SK-N-SH (cell line): ENCODE data around the gene PTPRD. TPM values are rescaled to one million over a fixed set of nuclear protein-coding genes. Genes with fewer than 3 reads are reported as not detected.

Experiments used
- CTCF ChIA-PET: fragments of 300-600, 350-600 bp; formaldehyde crosslinking; extraction: SDS; loops from one replicate; lab custom pipeline; 2021; lab: Yijun Ruan, JAX
- POLR2A ChIA-PET: fragments of 350-600 bp; sonication (Branson Sonifier 250); formaldehyde crosslinking; extraction: SDS; loops from one replicate; lab custom pipeline; 2020; ENCODE audit warnings: antibody characterized with exemption, inconsistent platforms; lab: Yijun Ruan, JAX
- DNase-seq: peaks from one replicate; pipeline ENCODE4 v3.0.0; 2012
- H2AFZ ChIP-seq: fragments of 200-600 bp; sonication (generic); 2 replicates; pipeline ENCODE4 v1.8.1; 2016; ENCODE audit warnings: antibody characterized with exemption, mild to moderate bottlenecking, low read depth
- H3F3A ChIP-seq: fragments of 200-600 bp; sonication (generic); replicated peaks from 2 replicates; pipeline ENCODE3; 2016; ENCODE audit warnings: antibody characterized with exemption, mild to moderate bottlenecking; ENCODE audit not compliant: insufficient read depth
- H3K27ac ChIP-seq, 2 experiments: fragments of 200-500 bp in 1 of 2; fragments of 200-600 bp in 1 of 2; sonication (Bioruptor generic) in 1 of 2; sonication (generic), shearing (Covaris generic) in 1 of 2; 2 replicates each; pipeline versions ENCODE4 v1.5.1 to v1.6.1; 2014 to 2016; ENCODE audit warnings: low read depth in 2 of 2, inconsistent platforms in 1 of 2, low read length in 1 of 2, mild to moderate bottlenecking in 1 of 2, mixed read lengths in 1 of 2
- H3K27me3 ChIP-seq: fragments of 200-600 bp; sonication (generic), shearing (Covaris generic); 2 replicates; pipeline ENCODE4 v1.6.1; 2016; ENCODE audit warnings: mixed run types; ENCODE audit not compliant: insufficient read depth
- H3K36me3 ChIP-seq, 2 experiments: fragments of 200-500 bp in 1 of 2; fragments of 200-600 bp in 1 of 2; sonication (Bioruptor generic) in 1 of 2; sonication (generic) in 1 of 2; replicated peaks in 1 of 2; 2 replicates each; pipeline versions ENCODE3 to v1.5.1; 2014 to 2016; ENCODE audit warnings: low read length in 1 of 2, mild to moderate bottlenecking in 1 of 2; ENCODE audit not compliant: insufficient read depth in 2 of 2, control insufficient read depth in 1 of 2
- H3K4me1 ChIP-seq, 2 experiments: fragments of 200-500 bp in 1 of 2; fragments of 200-600 bp in 1 of 2; sonication (Bioruptor generic) in 1 of 2; sonication (generic), shearing (Covaris generic) in 1 of 2; 2 replicates each; pipeline versions ENCODE4 v1.5.1 to v1.6.1; 2014 to 2016; ENCODE audit warnings: low read depth in 1 of 2, low read length in 1 of 2, mixed run types in 1 of 2; ENCODE audit not compliant: insufficient read depth in 2 of 2, control insufficient read depth in 1 of 2
- H3K4me2 ChIP-seq: fragments of 200-600 bp; sonication (generic), shearing (Covaris generic); 2 replicates; pipeline ENCODE4 v1.6.1; 2017; ENCODE audit warnings: mixed run types
- H3K4me3 ChIP-seq, 2 experiments: fragments of 200-500 bp in 1 of 2; fragments of 200-600 bp in 1 of 2; sonication (Bioruptor generic) in 1 of 2; sonication (generic), shearing (Covaris generic) in 1 of 2; 2 replicates each; pipeline versions ENCODE4 v1.5.1 to v1.8.1; 2014 to 2016; ENCODE audit warnings: low read depth in 2 of 2, inconsistent platforms in 1 of 2, low read length in 1 of 2, mild to moderate bottlenecking in 1 of 2, mixed read lengths in 1 of 2, moderate library complexity in 1 of 2
- H3K79me2 ChIP-seq: fragments of 200-600 bp; sonication (generic); 2 replicates; pipeline ENCODE4 v1.8.1; 2017; ENCODE audit warnings: mild to moderate bottlenecking; ENCODE audit not compliant: insufficient read depth
- H3K9ac ChIP-seq: fragments of 200-600 bp; sonication (generic); 2 replicates; pipeline ENCODE4 v1.6.1; 2017; ENCODE audit warnings: mixed run types
- H3K9me2 ChIP-seq: fragments of 200-600 bp; sonication (generic); 2 replicates; pipeline ENCODE4 v1.6.1; 2017; ENCODE audit warnings: mixed run types
- H3K9me3 ChIP-seq: fragments of 200-600 bp; sonication (generic); 2 replicates; pipeline ENCODE4 v1.6.1; 2017; ENCODE audit warnings: mixed run types, mild to moderate bottlenecking, moderate library complexity
- H4K20me1 ChIP-seq: fragments of 200-600 bp; sonication (generic); 2 replicates; pipeline ENCODE4 v1.6.1; 2017; ENCODE audit warnings: mild to moderate bottlenecking, mixed run types; ENCODE audit not compliant: insufficient read depth
- FOSL2 ChIP-seq: IDR thresholded peaks from 2 replicates; pipeline ENCODE4 v1.4.0; 2012; ENCODE audit warnings: low read depth, mild to moderate bottlenecking, moderate library complexity, borderline replicate concordance
- GABPA ChIP-seq: IDR thresholded peaks from 2 replicates; pipeline ENCODE4 v1.4.0; 2012; ENCODE audit warnings: low read depth, mild to moderate bottlenecking
- JUND ChIP-seq: IDR thresholded peaks from 2 replicates; pipeline ENCODE4 v1.4.0; 2012
- NFIC ChIP-seq: IDR thresholded peaks from 2 replicates; pipeline ENCODE4 v1.4.0; 2012; ENCODE audit warnings: borderline replicate concordance
- NRF1 ChIP-seq: IDR thresholded peaks from 2 replicates; pipeline ENCODE4 v1.6.1; 2012; ENCODE audit warnings: low read depth, mild to moderate bottlenecking, low read length
- POLR2AphosphoS5 ChIP-seq: IDR thresholded peaks from 2 replicates; pipeline ENCODE4 v1.6.1; 2012; ENCODE audit warnings: low read depth, low read length
- TAF1 ChIP-seq: IDR thresholded peaks from 2 replicates; pipeline ENCODE4 v1.6.1; 2012; ENCODE audit warnings: low read depth, mild to moderate bottlenecking, low read length, moderate library complexity, borderline replicate concordance
- TCF12 ChIP-seq: IDR thresholded peaks from 2 replicates; pipeline ENCODE4 v1.4.0; 2012
- WGBS: methylation state at CpG from one replicate; pipeline ENCODE4 v1.1.6; 2017; ENCODE audit warnings: low lambda C conversion rate; 5-methylcytosine and 5-hydroxymethylcytosine counted together
- polyA plus RNA-seq, 3 experiments: library from polyadenylated mRNA; depleted of rRNA; stranded (reverse); fragments of >200 nt; gene quantifications; 2 replicates each; pipeline ENCODE4 v1.2.3, GENCODE V29; 2012
- TF ChIP-seq, protein P1 (sequence below): IDR thresholded peaks from 2 replicates; pipeline ENCODE4 v1.4.0; 2012; ENCODE audit warnings: low read depth, borderline replicate concordance
- TF ChIP-seq, protein P2 (sequence below): IDR thresholded peaks from 2 replicates; pipeline ENCODE4 v1.4.0; 2012; ENCODE audit warnings: low read depth, borderline replicate concordance
- TF ChIP-seq, protein P3 (sequence below): fragments of 150-350 bp; IDR thresholded peaks from 2 replicates; pipeline ENCODE4 v1.6.1; 2017; ENCODE audit warnings: antibody characterized with exemption, low read length, low read depth, borderline replicate concordance
- TF ChIP-seq, protein P4 (sequence below): fragments of 200-600 bp; sonication (generic); IDR thresholded peaks from 2 replicates; pipeline ENCODE4 v1.6.1; 2017; ENCODE audit warnings: antibody characterized with exemption, mild to moderate bottlenecking, moderate library complexity
- TF ChIP-seq, protein P5 (sequence below): IDR thresholded peaks from 2 replicates; pipeline ENCODE4 v1.4.0; 2012; ENCODE audit warnings: low read depth
- TF ChIP-seq, protein P6 (sequence below): fragments of 150-350 bp; IDR thresholded peaks from 2 replicates; pipeline ENCODE4 v1.6.1; 2016; ENCODE audit warnings: mild to moderate bottlenecking, low read depth, low read length
- TF ChIP-seq, protein P7 (sequence below): IDR thresholded peaks from 2 replicates; pipeline ENCODE4; 2012

Gene PTPRD
- polyA plus RNA-seq, 1 of the 3 experiments (the other 2 are of a cell fraction) = 0.15 TPM

DNA sequence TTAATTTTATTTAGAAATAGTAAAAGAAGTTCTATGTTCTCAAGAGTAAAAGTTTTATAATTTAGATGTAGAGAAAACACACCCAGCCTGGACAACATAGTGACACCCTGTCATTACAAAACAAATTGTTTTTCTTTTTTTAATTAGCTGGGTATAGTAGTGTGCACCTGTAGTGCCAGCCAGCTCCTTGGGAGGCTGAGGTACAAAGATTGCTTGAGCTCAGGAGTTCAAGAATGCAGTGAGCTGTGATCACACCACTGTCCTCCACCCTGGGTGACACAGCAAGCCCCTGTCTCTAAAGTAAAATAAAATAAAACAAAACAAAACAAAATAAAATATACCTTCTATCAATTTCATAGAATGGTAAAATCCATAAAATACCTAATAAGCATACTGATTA, 1795.5 kb downstream of the PTPRD start (continued):
- TF ChIP-seq, protein P1, sequence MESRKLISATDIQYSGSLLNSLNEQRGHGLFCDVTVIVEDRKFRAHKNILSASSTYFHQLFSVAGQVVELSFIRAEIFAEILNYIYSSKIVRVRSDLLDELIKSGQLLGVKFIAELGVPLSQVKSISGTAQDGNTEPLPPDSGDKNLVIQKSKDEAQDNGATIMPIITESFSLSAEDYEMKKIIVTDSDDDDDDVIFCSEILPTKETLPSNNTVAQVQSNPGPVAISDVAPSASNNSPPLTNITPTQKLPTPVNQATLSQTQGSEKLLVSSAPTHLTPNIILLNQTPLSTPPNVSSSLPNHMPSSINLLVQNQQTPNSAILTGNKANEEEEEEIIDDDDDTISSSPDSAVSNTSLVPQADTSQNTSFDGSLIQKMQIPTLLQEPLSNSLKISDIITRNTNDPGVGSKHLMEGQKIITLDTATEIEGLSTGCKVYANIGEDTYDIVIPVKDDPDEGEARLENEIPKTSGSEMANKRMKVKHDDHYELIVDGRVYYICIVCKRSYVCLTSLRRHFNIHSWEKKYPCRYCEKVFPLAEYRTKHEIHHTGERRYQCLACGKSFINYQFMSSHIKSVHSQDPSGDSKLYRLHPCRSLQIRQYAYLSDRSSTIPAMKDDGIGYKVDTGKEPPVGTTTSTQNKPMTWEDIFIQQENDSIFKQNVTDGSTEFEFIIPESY = no peak
- TF ChIP-seq, protein P2, sequence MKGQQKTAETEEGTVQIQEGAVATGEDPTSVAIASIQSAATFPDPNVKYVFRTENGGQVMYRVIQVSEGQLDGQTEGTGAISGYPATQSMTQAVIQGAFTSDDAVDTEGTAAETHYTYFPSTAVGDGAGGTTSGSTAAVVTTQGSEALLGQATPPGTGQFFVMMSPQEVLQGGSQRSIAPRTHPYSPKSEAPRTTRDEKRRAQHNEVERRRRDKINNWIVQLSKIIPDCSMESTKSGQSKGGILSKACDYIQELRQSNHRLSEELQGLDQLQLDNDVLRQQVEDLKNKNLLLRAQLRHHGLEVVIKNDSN = no peak
- TF ChIP-seq, protein P3, sequence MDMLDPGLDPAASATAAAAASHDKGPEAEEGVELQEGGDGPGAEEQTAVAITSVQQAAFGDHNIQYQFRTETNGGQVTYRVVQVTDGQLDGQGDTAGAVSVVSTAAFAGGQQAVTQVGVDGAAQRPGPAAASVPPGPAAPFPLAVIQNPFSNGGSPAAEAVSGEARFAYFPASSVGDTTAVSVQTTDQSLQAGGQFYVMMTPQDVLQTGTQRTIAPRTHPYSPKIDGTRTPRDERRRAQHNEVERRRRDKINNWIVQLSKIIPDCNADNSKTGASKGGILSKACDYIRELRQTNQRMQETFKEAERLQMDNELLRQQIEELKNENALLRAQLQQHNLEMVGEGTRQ = no peak
- TF ChIP-seq, protein P4, sequence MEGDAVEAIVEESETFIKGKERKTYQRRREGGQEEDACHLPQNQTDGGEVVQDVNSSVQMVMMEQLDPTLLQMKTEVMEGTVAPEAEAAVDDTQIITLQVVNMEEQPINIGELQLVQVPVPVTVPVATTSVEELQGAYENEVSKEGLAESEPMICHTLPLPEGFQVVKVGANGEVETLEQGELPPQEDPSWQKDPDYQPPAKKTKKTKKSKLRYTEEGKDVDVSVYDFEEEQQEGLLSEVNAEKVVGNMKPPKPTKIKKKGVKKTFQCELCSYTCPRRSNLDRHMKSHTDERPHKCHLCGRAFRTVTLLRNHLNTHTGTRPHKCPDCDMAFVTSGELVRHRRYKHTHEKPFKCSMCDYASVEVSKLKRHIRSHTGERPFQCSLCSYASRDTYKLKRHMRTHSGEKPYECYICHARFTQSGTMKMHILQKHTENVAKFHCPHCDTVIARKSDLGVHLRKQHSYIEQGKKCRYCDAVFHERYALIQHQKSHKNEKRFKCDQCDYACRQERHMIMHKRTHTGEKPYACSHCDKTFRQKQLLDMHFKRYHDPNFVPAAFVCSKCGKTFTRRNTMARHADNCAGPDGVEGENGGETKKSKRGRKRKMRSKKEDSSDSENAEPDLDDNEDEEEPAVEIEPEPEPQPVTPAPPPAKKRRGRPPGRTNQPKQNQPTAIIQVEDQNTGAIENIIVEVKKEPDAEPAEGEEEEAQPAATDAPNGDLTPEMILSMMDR = no peak
- TF ChIP-seq, protein P5, sequence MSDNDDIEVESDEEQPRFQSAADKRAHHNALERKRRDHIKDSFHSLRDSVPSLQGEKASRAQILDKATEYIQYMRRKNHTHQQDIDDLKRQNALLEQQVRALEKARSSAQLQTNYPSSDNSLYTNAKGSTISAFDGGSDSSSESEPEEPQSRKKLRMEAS = no peak
- TF ChIP-seq POLR2AphosphoS5 (no peak), GABPA (no peak), TAF1 (no peak), FOSL2 (no peak)

DNA sequence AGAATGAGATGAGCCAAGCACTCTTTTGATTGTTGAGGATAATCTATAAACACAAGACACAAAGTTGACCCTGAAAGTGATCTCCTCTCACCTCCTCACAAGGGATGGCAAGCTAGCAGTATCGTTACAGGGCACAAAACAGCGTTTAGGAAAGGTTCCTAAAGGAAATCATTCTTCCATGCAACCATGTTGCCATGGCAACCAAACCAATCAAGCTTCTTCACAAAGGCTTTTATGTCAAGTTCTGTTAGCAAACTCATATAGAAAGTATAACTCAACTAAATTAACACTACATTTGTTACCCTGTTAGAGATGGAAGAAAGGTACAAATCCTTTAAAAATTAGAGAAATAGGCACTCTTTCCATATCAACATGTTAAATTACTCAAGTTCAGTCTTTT, 1796.4 kb downstream of the PTPRD start:
- Histone ChIP-seq H3K9me2 (no peaks in the 10 kb centered on the region), H3K9me3 (no peaks in the 10 kb centered on the region), H3K4me2 (no peak overlapping the region), H4K20me1 (no peaks in the 10 kb centered on the region), H3K36me3 (no peaks in the 10 kb centered on the region), H3K9ac (no peak overlapping the region), H3K27me3 (no peaks in the 10 kb centered on the region), H2AFZ (no peak overlapping the region), H3F3A (no peaks in the 10 kb centered on the region), H3K79me2 (no peaks in the 10 kb centered on the region), H3K27ac (no peak overlapping the region; a peak in 1 of 4 replicates), H3K4me3 (no peak overlapping the region), H3K4me1 (no peaks in the 10 kb centered on the region; a peak in 1 of 4 replicates)
- TF ChIP-seq NFIC = no peak
- TF ChIP-seq, protein P6, sequence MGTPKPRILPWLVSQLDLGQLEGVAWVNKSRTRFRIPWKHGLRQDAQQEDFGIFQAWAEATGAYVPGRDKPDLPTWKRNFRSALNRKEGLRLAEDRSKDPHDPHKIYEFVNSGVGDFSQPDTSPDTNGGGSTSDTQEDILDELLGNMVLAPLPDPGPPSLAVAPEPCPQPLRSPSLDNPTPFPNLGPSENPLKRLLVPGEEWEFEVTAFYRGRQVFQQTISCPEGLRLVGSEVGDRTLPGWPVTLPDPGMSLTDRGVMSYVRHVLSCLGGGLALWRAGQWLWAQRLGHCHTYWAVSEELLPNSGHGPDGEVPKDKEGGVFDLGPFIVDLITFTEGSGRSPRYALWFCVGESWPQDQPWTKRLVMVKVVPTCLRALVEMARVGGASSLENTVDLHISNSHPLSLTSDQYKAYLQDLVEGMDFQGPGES = no peak
- TF ChIP-seq, protein P7, sequence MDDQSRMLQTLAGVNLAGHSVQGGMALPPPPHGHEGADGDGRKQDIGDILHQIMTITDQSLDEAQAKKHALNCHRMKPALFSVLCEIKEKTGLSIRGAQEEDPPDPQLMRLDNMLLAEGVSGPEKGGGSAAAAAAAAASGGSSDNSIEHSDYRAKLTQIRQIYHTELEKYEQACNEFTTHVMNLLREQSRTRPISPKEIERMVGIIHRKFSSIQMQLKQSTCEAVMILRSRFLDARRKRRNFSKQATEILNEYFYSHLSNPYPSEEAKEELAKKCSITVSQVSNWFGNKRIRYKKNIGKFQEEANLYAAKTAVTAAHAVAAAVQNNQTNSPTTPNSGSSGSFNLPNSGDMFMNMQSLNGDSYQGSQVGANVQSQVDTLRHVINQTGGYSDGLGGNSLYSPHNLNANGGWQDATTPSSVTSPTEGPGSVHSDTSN = no peak
- TF ChIP-seq, protein P5 = no peak
- no peak for TF ChIP-seq TCF12
- no peak for TF ChIP-seq JUND
- no peak for TF ChIP-seq NRF1
- ChIA-PET CTCF (no interaction called here), POLR2A (no interaction called here)
- DNase-seq = peak; percentile 2
- 15% methylated on average over 2 of the region's 2 CpGs for WGBS
